ENCODE data around the gene DLG3.

Gene DLG3

GRCh38 chrX:70549429-70549828, 104.8 kb downstream of the DLG3 start:
- Histone ChIP-seq H3K9me2 (replicated peaks; ENCODE audit: low read depth, low read length) (no peaks in the 10 kb centered on the region), H2AFZ (ENCODE audit: low read length) (no peak overlapping the region), H3K4me1 (ENCODE audit: insufficient read depth, low read length, poor library complexity, severe bottlenecking) (peaks cover 3% of the 10 kb centered on the region), H3K9ac (ENCODE audit: low read depth, low read length, poor library complexity, severe bottlenecking) (no peak overlapping the region), H3K4me2 (ENCODE audit: low read depth, low read length, poor library complexity, severe bottlenecking) (no peak overlapping the region), H3K9me3 (ENCODE audit: insufficient read depth, low read depth, low read length) (no peaks in the 10 kb centered on the region), H3K36me3 (ENCODE audit: insufficient read depth, low read length) (no peaks in the 10 kb centered on the region), H3K27me3 (ENCODE audit: insufficient read depth, low read length, poor library complexity, severe bottlenecking) (no peaks in the 10 kb centered on the region), H3K4me3 (ENCODE audit: low read length, poor library complexity, severe bottlenecking) (no peak overlapping the region), H3K79me2 (ENCODE audit: insufficient read depth, low read length) (no peaks in the 10 kb centered on the region), H3F3A (ENCODE audit: low read depth) (no peaks in the 10 kb centered on the region), H4K20me1 (ENCODE audit: insufficient read depth, low read length, poor library complexity, severe bottlenecking) (no peaks in the 10 kb centered on the region)
- TF ChIP-seq CTCF (conservative IDR thresholded peaks at IDR 0.05; ENCODE audit: low read length) (no peak), EZH2phosphoT487 (IDR thresholded peaks at IDR 0.05; ENCODE audit: borderline replicate concordance) (no peak)

GRCh38 chrX:70552130-70552704, 107.6 kb downstream of the DLG3 start:
- Histone ChIP-seq H3K9me3 (ENCODE audit: insufficient read depth, low read depth, low read length) (no peaks in the 10 kb centered on the region), H4K20me1 (ENCODE audit: insufficient read depth, low read length, poor library complexity, severe bottlenecking) (no peaks in the 10 kb centered on the region), H3K4me3 (ENCODE audit: low read length, poor library complexity, severe bottlenecking) (no peak overlapping the region), H3K4me2 (ENCODE audit: low read depth, low read length, poor library complexity, severe bottlenecking) (peak overlapping the region; percentile 44), H3K79me2 (ENCODE audit: insufficient read depth, low read length) (no peaks in the 10 kb centered on the region), H2AFZ (ENCODE audit: low read length) (no peak overlapping the region), H3K9ac (ENCODE audit: low read depth, low read length, poor library complexity, severe bottlenecking) (no peak overlapping the region), H3F3A (ENCODE audit: low read depth) (no peaks in the 10 kb centered on the region), H3K36me3 (ENCODE audit: insufficient read depth, low read length) (no peaks in the 10 kb centered on the region), H3K27me3 (ENCODE audit: insufficient read depth, low read length, poor library complexity, severe bottlenecking) (no peaks in the 10 kb centered on the region), H3K4me1 (ENCODE audit: insufficient read depth, low read length, poor library complexity, severe bottlenecking) (peaks cover 3% of the 10 kb centered on the region), H3K9me2 (replicated peaks; ENCODE audit: low read depth, low read length) (no peaks in the 10 kb centered on the region)
- no peak for TF ChIP-seq CTCF (conservative IDR thresholded peaks at IDR 0.05; ENCODE audit: low read length)
- TF ChIP-seq EZH2phosphoT487 (IDR thresholded peaks at IDR 0.05; ENCODE audit: borderline replicate concordance) = no peak

- Histone ChIP-seq H3K27me3 (ENCODE audit: insufficient read depth, low read length, poor library complexity, severe bottlenecking) (no peaks in the 10 kb centered on the region), H3K9ac (ENCODE audit: low read depth, low read length, poor library complexity, severe bottlenecking) (no peak overlapping the region), H3F3A (ENCODE audit: low read depth) (no peaks in the 10 kb centered on the region), H3K9me3 (ENCODE audit: insufficient read depth, low read depth, low read length) (no peaks in the 10 kb centered on the region), H4K20me1 (ENCODE audit: insufficient read depth, low read length, poor library complexity, severe bottlenecking) (no peaks in the 10 kb centered on the region), H3K4me3 (ENCODE audit: low read length, poor library complexity, severe bottlenecking) (no peak overlapping the region), H3K9me2 (replicated peaks; ENCODE audit: low read depth, low read length) (no peaks in the 10 kb centered on the region), H3K36me3 (ENCODE audit: insufficient read depth, low read length) (no peaks in the 10 kb centered on the region), H3K4me1 (ENCODE audit: insufficient read depth, low read length, poor library complexity, severe bottlenecking) (peaks cover 3% of the 10 kb centered on the region), H3K4me2 (ENCODE audit: low read depth, low read length, poor library complexity, severe bottlenecking) (no peak overlapping the region), H3K79me2 (ENCODE audit: insufficient read depth, low read length) (no peaks in the 10 kb centered on the region), H2AFZ (ENCODE audit: low read length) (no peak overlapping the region)
- TF ChIP-seq EZH2phosphoT487 (IDR thresholded peaks at IDR 0.05; ENCODE audit: borderline replicate concordance) = no peak
- TF ChIP-seq CTCF (conservative IDR thresholded peaks at IDR 0.05; ENCODE audit: low read length) = no peak
Measured at GRCh38 chrX:70553516-70553915, 108.9 kb downstream of the DLG3 start.
